Panc1 (cell line): ENCODE results near the gene KCTD5.

Experiments
- TF ChIP-seq, protein P1 (sequence below): fragments of 450-650 bp; IDR thresholded peaks from 2 replicates; pipeline ENCODE4 v1.5.1; 2017; ENCODE audit warnings: mild to moderate bottlenecking
- TF ChIP-seq, protein P2 (sequence below), 2 experiments: IDR thresholded peaks; 2 replicates each; pipeline ENCODE4 v1.6.1; 2011 to 2012; ENCODE audit warnings: low read depth in 2 of 2, control low read depth in 1 of 2, low read length in 1 of 2, mild to moderate bottlenecking in 1 of 2, moderate library complexity in 1 of 2; ENCODE audit not compliant: insufficient read depth in 1 of 2

DNA sequence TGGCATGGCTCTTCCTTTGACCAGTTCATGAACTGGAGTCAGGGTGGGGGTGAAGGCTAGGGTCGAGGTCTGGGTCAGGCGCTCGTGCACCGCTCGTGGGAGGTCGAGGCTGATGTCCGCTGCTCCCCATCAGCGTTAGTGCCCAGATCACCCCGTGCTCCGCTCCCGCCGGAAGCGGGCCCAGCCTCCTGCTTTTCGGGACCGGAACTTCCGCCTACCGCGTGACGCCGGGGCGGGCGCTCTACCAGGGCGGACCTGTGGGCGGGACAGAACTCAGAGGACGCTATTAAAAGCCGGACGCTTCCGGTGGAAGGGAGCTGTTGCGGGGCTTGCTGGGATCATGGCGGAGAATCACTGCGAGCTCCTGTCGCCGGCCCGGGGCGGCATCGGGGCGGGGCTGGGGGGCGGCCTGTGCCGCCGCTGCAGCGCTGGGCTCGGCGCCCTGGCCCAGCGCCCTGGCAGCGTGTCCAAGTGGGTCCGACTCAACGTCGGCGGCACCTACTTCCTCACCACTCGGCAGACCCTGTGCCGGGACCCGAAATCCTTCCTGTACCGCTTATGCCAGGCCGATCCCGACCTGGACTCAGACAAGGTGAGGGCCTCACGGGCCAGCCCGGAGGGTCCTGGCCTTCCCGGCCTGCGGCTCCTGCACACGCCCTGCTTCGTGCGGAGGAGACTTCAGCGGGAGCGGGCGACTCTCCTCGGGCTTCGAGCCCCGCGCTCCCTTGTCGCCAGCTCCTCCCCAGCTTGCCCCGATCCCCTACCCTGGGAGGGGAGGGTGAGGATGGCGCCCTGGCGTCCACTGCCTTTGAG, at the start of gene KCTD5:
- TF ChIP-seq, protein P1, sequence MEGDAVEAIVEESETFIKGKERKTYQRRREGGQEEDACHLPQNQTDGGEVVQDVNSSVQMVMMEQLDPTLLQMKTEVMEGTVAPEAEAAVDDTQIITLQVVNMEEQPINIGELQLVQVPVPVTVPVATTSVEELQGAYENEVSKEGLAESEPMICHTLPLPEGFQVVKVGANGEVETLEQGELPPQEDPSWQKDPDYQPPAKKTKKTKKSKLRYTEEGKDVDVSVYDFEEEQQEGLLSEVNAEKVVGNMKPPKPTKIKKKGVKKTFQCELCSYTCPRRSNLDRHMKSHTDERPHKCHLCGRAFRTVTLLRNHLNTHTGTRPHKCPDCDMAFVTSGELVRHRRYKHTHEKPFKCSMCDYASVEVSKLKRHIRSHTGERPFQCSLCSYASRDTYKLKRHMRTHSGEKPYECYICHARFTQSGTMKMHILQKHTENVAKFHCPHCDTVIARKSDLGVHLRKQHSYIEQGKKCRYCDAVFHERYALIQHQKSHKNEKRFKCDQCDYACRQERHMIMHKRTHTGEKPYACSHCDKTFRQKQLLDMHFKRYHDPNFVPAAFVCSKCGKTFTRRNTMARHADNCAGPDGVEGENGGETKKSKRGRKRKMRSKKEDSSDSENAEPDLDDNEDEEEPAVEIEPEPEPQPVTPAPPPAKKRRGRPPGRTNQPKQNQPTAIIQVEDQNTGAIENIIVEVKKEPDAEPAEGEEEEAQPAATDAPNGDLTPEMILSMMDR, result no peak
- TF ChIP-seq, protein P2, sequence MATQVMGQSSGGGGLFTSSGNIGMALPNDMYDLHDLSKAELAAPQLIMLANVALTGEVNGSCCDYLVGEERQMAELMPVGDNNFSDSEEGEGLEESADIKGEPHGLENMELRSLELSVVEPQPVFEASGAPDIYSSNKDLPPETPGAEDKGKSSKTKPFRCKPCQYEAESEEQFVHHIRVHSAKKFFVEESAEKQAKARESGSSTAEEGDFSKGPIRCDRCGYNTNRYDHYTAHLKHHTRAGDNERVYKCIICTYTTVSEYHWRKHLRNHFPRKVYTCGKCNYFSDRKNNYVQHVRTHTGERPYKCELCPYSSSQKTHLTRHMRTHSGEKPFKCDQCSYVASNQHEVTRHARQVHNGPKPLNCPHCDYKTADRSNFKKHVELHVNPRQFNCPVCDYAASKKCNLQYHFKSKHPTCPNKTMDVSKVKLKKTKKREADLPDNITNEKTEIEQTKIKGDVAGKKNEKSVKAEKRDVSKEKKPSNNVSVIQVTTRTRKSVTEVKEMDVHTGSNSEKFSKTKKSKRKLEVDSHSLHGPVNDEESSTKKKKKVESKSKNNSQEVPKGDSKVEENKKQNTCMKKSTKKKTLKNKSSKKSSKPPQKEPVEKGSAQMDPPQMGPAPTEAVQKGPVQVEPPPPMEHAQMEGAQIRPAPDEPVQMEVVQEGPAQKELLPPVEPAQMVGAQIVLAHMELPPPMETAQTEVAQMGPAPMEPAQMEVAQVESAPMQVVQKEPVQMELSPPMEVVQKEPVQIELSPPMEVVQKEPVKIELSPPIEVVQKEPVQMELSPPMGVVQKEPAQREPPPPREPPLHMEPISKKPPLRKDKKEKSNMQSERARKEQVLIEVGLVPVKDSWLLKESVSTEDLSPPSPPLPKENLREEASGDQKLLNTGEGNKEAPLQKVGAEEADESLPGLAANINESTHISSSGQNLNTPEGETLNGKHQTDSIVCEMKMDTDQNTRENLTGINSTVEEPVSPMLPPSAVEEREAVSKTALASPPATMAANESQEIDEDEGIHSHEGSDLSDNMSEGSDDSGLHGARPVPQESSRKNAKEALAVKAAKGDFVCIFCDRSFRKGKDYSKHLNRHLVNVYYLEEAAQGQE (IDR thresholded peaks at IDR 0.05; ENCODE audit: insufficient read depth in 1 of 2, low read depth in 2 of 2, low read length in 1 of 2), result no peak; a peak in 1 of 4 replicates
